Breast epithelium (tissue), 4 donors: ENCODE results near the gene SCN7A. TPM values are rescaled to one million over a fixed set of nuclear protein-coding genes. Genes with fewer than 3 reads are reported as not detected.
"Not testable (repeated sequence)": the region's sequence is repeated elsewhere in the genome, so short reads cannot be mapped to it uniquely, and the experiment has no call there.

ENCODE experiments used
- DNase-seq, 2 donors: peaks; one replicate each; pipeline ENCODE4 v3.0.0-alpha.2; 2019; ENCODE audit warnings: low spot score in 2 of 2
- H3K27ac ChIP-seq, 2 donors: fragments of 200-600 bp; sonication (generic) in 1 of 2; one replicate each; pipeline ENCODE4 v1.5.1; 2016 to 2019; ENCODE audit warnings: mild to moderate bottlenecking in 1 of 2
- H3K27me3 ChIP-seq, 2 donors: fragments of 200-600 bp; sonication (generic) in 1 of 2; one replicate each; pipeline versions ENCODE4 v1.5.1 to v1.6.0; 2017 to 2019; ENCODE audit warnings: control low read depth in 1 of 2, mild to moderate bottlenecking in 1 of 2
- H3K36me3 ChIP-seq: fragments of 200-600 bp; one replicate; pipeline ENCODE4 v1.5.1; 2019
- H3K4me1 ChIP-seq, 2 donors: fragments of 200-600 bp; sonication (generic); one replicate each; pipeline ENCODE4 v1.5.1; 2016 to 2019; ENCODE audit warnings: control low read depth in 1 of 2
- H3K4me3 ChIP-seq, 3 donors: fragments of 200-600 bp; sonication (generic); 1 replicate in 2 of 3; 2 replicates in 1 of 3; pipeline ENCODE4 v1.5.1; 2016 to 2019; ENCODE audit warnings: mild to moderate bottlenecking in 3 of 3, moderate library complexity in 2 of 3
- H3K9me3 ChIP-seq, 2 donors: fragments of 200-600 bp; sonication (generic) in 1 of 2; one replicate each; pipeline ENCODE4 v1.5.1; 2016 to 2019; ENCODE audit warnings: control low read depth in 1 of 2
- POLR2A ChIP-seq: fragments of 450-650 bp; IDR thresholded peaks from one replicate; pipeline ENCODE4 v1.6.1; 2016; ENCODE audit warnings: antibody characterized with exemption, mild to moderate bottlenecking, moderate library complexity
- POLR2AphosphoS5 ChIP-seq, 3 donors: sonication (generic); formaldehyde crosslinking; IDR thresholded peaks; one replicate each; pipeline ENCODE4 v1.6.1; 2017; ENCODE audit warnings: antibody characterized with exemption in 3 of 3
- intact Hi-C: fragments of 100-400 bp; cut with DNase I; formaldehyde crosslinking; loops from one replicate; pipeline ENCODE4 v1.15.1; 2023; ENCODE audit warnings: low total_unique reads
- total RNA-seq, 3 donors: library from RNA; depleted of rRNA; stranded (reverse); fragments of >200 nt; gene quantifications; one replicate each; pipeline ENCODE4 v1.1.0, GENCODE V29; 2016
- TF ChIP-seq, protein P1 (sequence below), 3 donors: fragments of 450-650 bp; IDR thresholded peaks; one replicate each; pipeline ENCODE4 v1.5.1; 2016 to 2017; ENCODE audit warnings: antibody characterized with exemption in 3 of 3, mild to moderate bottlenecking in 3 of 3, moderate library complexity in 3 of 3

SCN7A gene
- total RNA-seq, 3 donors from 2014 or later: 11.5 to 13.3 (median 12.1) TPM

GRCh38 chr2:166468124-166469024, 25.7 kb downstream of the SCN7A start:
- Histone ChIP-seq H3K27ac (no peak overlapping the region), H3K9me3 (no peaks in the 10 kb centered on the region), H3K36me3 (no peaks in the 10 kb centered on the region), H3K27me3 (no peaks in the 10 kb centered on the region), H3K4me1 (no peaks in the 10 kb centered on the region), H3K4me3 (no peak overlapping the region)
- intact Hi-C loops: no loop called here
- TF ChIP-seq POLR2A (no peak), POLR2AphosphoS5 (IDR thresholded peaks at IDR 0.05) (no peak)
- TF ChIP-seq, protein P1, sequence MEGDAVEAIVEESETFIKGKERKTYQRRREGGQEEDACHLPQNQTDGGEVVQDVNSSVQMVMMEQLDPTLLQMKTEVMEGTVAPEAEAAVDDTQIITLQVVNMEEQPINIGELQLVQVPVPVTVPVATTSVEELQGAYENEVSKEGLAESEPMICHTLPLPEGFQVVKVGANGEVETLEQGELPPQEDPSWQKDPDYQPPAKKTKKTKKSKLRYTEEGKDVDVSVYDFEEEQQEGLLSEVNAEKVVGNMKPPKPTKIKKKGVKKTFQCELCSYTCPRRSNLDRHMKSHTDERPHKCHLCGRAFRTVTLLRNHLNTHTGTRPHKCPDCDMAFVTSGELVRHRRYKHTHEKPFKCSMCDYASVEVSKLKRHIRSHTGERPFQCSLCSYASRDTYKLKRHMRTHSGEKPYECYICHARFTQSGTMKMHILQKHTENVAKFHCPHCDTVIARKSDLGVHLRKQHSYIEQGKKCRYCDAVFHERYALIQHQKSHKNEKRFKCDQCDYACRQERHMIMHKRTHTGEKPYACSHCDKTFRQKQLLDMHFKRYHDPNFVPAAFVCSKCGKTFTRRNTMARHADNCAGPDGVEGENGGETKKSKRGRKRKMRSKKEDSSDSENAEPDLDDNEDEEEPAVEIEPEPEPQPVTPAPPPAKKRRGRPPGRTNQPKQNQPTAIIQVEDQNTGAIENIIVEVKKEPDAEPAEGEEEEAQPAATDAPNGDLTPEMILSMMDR (IDR thresholded peaks at IDR 0.05): no peak
- DNase-seq: no peak

DNA sequence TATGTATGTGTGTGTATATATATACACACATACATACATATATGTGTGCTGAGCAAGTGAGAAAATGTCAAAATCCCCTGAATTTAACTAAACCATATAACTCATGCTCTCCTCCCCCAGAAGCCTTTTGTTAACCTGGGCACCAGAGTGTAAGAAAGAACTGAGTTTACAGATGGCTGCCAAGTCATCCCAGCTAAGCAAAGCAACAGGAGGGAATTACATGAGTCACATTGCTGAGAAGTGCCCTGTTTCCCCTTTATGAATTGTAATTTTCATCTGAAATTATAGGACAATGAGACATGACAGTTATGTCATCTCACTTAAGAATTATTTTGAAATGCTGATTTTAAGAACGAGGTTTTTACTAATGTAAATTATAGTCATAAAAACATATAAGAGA, 29.9 kb downstream of the SCN7A start:
- Histone ChIP-seq H3K27ac (no peak overlapping the region), H3K36me3 (no peaks in the 10 kb centered on the region), H3K4me1 (no peaks in the 10 kb centered on the region), H3K4me3 (no peak overlapping the region), H3K9me3 (no peaks in the 10 kb centered on the region), H3K27me3 (no peaks in the 10 kb centered on the region)
- DNase-seq: no peak
- TF ChIP-seq POLR2AphosphoS5 (IDR thresholded peaks at IDR 0.05) (no peak), POLR2A (no peak)
- TF ChIP-seq, protein P1 (IDR thresholded peaks at IDR 0.05): no peak
- intact Hi-C loops: no loop called here

DNA sequence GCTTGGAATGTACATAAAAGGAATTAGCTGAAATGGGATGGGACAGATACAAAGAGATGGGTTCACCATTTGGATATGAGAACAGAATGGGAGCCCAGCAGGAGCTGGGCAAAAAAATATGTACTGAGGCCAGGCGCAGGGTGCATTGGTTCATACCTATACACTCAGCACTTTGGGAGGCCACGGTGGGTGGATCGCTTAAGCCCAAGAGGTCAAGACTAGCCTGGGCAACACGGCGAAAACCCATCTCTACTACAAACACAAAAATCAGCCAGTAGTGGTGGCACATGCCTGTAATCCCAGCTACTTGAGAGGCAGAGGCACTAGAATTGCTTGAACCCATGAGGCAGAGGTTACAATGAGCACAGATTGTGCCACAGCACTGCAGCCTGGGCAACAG, 30.4 kb downstream of the SCN7A start:
- no peaks in the 10 kb centered on the region for H3K36me3 ChIP-seq

DNA sequence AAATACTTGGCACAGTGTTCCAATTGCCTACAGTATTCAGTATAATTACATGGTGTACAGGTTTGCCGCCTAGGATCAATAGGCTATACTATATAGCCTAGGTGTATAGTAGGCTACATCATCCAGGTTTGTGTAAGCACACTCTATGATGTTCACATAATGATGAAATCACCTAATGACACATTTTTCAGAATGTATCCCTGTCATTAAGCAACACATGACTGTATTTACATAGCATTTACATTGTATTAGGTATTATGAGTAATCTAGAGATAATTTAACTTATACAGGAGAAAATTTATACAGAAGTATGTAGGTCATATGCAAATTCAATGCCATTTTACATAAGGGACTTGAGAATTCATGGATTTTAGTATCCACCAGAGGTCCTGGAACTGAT, 35.4 kb downstream of the SCN7A start:
- Histone ChIP-seq H3K36me3 (no peaks in the 10 kb centered on the region), H3K27me3 (no peaks in the 10 kb centered on the region), H3K4me1 (no peaks in the 10 kb centered on the region), H3K4me3 (no peak overlapping the region), H3K9me3 (no peaks in the 10 kb centered on the region), H3K27ac (no peak overlapping the region)
- DNase-seq: no peak
- intact Hi-C loops: no loop called here
- TF ChIP-seq POLR2A (no peak), POLR2AphosphoS5 (IDR thresholded peaks at IDR 0.05) (no peak)
- TF ChIP-seq, protein P1 (IDR thresholded peaks at IDR 0.05): no peak

More for the DNA sequence above, 30.4 kb downstream of the SCN7A start:
- H3K27me3 ChIP-seq: no peaks in the 10 kb centered on the region
- H3K27ac ChIP-seq: no peak overlapping the region
- no peak for TF ChIP-seq POLR2A
- TF ChIP-seq, protein P1 (IDR thresholded peaks at IDR 0.05): no peak
- no peak for TF ChIP-seq POLR2AphosphoS5 (IDR thresholded peaks at IDR 0.05)
- no peak overlapping the region for H3K4me3 ChIP-seq
- H3K9me3 ChIP-seq: no peaks in the 10 kb centered on the region
- intact Hi-C loops: no loop called here
- DNase-seq: no peak
- H3K4me1 ChIP-seq: no peaks in the 10 kb centered on the region

DNA sequence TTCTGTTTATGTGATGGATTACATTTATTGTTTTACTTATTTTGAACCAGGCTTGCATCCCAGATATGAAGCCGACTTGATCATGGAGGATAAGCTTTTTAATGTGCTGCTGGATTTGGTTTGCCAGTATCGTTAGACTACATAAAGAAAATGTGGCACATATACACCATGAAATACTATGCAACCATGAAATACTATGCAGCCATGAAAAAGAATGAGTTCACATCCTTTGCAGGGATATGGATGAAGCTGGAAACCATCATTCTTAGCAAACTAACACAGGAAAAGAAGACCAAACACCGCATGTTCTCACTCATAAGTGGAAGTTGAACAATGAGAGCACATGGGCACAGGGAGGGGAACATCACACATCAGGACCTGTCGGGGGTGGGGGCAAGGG, 38.2 kb downstream of the SCN7A start:
- H3K4me3 ChIP-seq, H3K36me3 ChIP-seq, H3K27me3 ChIP-seq, H3K27ac ChIP-seq, H3K9me3 ChIP-seq, intact Hi-C loops, DNase-seq, H3K4me1 ChIP-seq: not testable (repeated sequence)
